Hepatocyte (in vitro differentiated cells): ENCODE data around the gene FOXO4. TPM values are rescaled to one million over a fixed set of nuclear protein-coding genes. Genes with fewer than 3 reads are reported as not detected.

ENCODE experiments used
- DNase-seq: peaks from one replicate; pipeline ENCODE4 v3.0.0-alpha.2; 2016; ENCODE audit warnings: low spot score
- H2AFZ ChIP-seq: fragments of 200-600 bp; sonication (generic); 2 replicates; pipeline ENCODE4 v1.6.0; 2016; ENCODE audit warnings: antibody characterized with exemption, mild to moderate bottlenecking
- H3K27ac ChIP-seq: fragments of 200-600 bp; sonication (generic); 2 replicates; pipeline ENCODE4 v1.5.1; 2016; ENCODE audit warnings: mild to moderate bottlenecking
- H3K27me3 ChIP-seq: fragments of 200-600 bp; sonication (generic); 2 replicates; pipeline ENCODE4 v1.6.1; 2016
- H3K36me3 ChIP-seq: fragments of 200-600 bp; sonication (generic); replicated peaks from 2 replicates; pipeline ENCODE4 v1.5.1; 2016; ENCODE audit warnings: low read depth; ENCODE audit not compliant: insufficient read depth
- H3K4me1 ChIP-seq: fragments of 200-600 bp; sonication (generic); 2 replicates; pipeline ENCODE4 v1.5.1; 2016; ENCODE audit warnings: mild to moderate bottlenecking, moderate library complexity; ENCODE audit not compliant: insufficient read depth
- H3K4me2 ChIP-seq: fragments of 200-600 bp; sonication (generic); 2 replicates; pipeline ENCODE4 v1.6.0; 2016
- H3K4me3 ChIP-seq: fragments of 200-600 bp; sonication (generic); 2 replicates; pipeline ENCODE4 v1.5.1; 2016; ENCODE audit warnings: mild to moderate bottlenecking
- H3K79me2 ChIP-seq: fragments of 200-600 bp; sonication (generic); 2 replicates; pipeline ENCODE4 v1.6.0; 2017; ENCODE audit warnings: mild to moderate bottlenecking
- H3K9me2 ChIP-seq: fragments of 200-600 bp; sonication (generic); replicated peaks from 2 replicates; pipeline ENCODE4 v1.6.0; 2017; ENCODE audit warnings: mild to moderate bottlenecking; ENCODE audit not compliant: insufficient read depth
- H3K9me3 ChIP-seq: fragments of 200-600 bp; sonication (generic); 2 replicates; pipeline ENCODE4 v1.5.1; 2016; ENCODE audit warnings: low read depth, mild to moderate bottlenecking
- H4K20me1 ChIP-seq: fragments of 200-600 bp; sonication (generic); 2 replicates; pipeline ENCODE4 v1.6.0; 2016; ENCODE audit warnings: mild to moderate bottlenecking; ENCODE audit not compliant: insufficient read depth, poor library complexity, severe bottlenecking
- EZH2 ChIP-seq: fragments of 200-600 bp; sonication (generic); IDR thresholded peaks from 2 replicates; pipeline ENCODE4 v1.6.1; 2016; ENCODE audit warnings: antibody characterized with exemption, mild to moderate bottlenecking, borderline replicate concordance
- EZH2phosphoT487 ChIP-seq: fragments of 200-600 bp; sonication (generic); IDR thresholded peaks from one replicate; pipeline ENCODE4 v1.6.1; 2018; ENCODE audit warnings: antibody characterized with exemption, mild to moderate bottlenecking, low read depth, moderate library complexity; ENCODE audit not compliant: unreplicated experiment, severe bottlenecking
- WGBS: methylation state at CpG from one replicate; pipeline ENCODE4 v1.1.6; 2016; ENCODE audit warnings: low lambda C conversion rate; ENCODE audit errors: missing lambda C conversion rate; 5-methylcytosine and 5-hydroxymethylcytosine counted together
- polyA plus RNA-seq: library from polyadenylated mRNA; unstranded; fragments of >200 nt; fragmentation: Nextera tagmentation; extraction: Ambion mirVana; gene quantifications from 2 replicates; pipeline ENCODE4 v1.2.1, GENCODE V29; 2016
- total RNA-seq: library from RNA; depleted of rRNA; stranded (reverse); fragments of >200 nt; gene quantifications from 2 replicates; pipeline ENCODE4 v1.2.3, GENCODE V29; 2014
- TF ChIP-seq, protein P1 (sequence below): fragments of 200-600 bp; sonication (generic); IDR thresholded peaks from 2 replicates; pipeline ENCODE4 v1.5.1; 2016; ENCODE audit warnings: antibody characterized with exemption, mild to moderate bottlenecking; ENCODE audit not compliant: poor library complexity

FOXO4 gene
- total and polyA plus RNA-seq, 2 experiments from 2014 or later: 6.3 to 10.8 TPM

- Histone ChIP-seq H3K9me2 (no peaks in the 10 kb centered on the region), H3K4me2 (no peak overlapping the region), H3K36me3 (no peaks in the 10 kb centered on the region), H2AFZ (no peak overlapping the region), H3K4me3 (no peak overlapping the region), H3K9me3 (no peaks in the 10 kb centered on the region), H3K27me3 (no peaks in the 10 kb centered on the region), H3K27ac (no peak overlapping the region), H4K20me1 (no peaks in the 10 kb centered on the region), H3K4me1 (peaks cover 24% of the 10 kb centered on the region), H3K79me2 (no peaks in the 10 kb centered on the region)
- DNase-seq: no peak
- 63% methylated on average over 9 of the region's 9 CpGs for WGBS
- TF ChIP-seq EZH2phosphoT487 (no peak), EZH2 (no peak)
Observed at GRCh38 chrX:71107762-71108360, 12.2 kb downstream of the FOXO4 start.

DNA sequence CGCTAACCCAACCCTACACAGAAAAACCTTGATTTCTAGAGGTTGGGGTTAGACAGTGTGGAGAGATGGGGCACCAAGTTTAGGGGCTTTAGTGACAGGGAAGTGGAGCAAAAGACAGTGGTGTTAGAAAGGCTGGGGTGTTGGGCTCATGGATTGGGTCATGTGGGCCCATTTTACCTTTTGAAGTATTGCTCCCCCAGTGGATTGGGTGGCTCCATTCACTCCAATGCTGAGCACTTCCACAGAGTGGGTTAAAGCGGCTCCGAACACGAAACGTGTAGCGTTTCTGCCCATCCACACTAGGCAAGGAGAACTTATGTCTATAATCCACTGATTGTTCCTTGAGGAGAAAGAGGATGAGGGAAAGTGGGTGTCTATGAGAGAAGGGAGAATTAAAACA, 13.4 kb downstream of the FOXO4 start:
- no peak overlapping the region for H2AFZ ChIP-seq
- no peaks in the 10 kb centered on the region for H3K36me3 ChIP-seq
- no peaks in the 10 kb centered on the region for H3K27me3 ChIP-seq
- no peaks in the 10 kb centered on the region for H4K20me1 ChIP-seq
- TF ChIP-seq EZH2: no peak
- TF ChIP-seq EZH2phosphoT487: no peak
- TF ChIP-seq, protein P1, sequence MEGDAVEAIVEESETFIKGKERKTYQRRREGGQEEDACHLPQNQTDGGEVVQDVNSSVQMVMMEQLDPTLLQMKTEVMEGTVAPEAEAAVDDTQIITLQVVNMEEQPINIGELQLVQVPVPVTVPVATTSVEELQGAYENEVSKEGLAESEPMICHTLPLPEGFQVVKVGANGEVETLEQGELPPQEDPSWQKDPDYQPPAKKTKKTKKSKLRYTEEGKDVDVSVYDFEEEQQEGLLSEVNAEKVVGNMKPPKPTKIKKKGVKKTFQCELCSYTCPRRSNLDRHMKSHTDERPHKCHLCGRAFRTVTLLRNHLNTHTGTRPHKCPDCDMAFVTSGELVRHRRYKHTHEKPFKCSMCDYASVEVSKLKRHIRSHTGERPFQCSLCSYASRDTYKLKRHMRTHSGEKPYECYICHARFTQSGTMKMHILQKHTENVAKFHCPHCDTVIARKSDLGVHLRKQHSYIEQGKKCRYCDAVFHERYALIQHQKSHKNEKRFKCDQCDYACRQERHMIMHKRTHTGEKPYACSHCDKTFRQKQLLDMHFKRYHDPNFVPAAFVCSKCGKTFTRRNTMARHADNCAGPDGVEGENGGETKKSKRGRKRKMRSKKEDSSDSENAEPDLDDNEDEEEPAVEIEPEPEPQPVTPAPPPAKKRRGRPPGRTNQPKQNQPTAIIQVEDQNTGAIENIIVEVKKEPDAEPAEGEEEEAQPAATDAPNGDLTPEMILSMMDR: no peak
- no peaks in the 10 kb centered on the region for H3K9me2 ChIP-seq
- DNase-seq: no peak
- H3K4me3 ChIP-seq: no peak overlapping the region
- peaks cover 12% of the 10 kb centered on the region for H3K4me1 ChIP-seq
- no peak overlapping the region for H3K27ac ChIP-seq
- H3K79me2 ChIP-seq: no peaks in the 10 kb centered on the region
- WGBS: 90% methylated on average over 6 of the region's 6 CpGs
- H3K4me2 ChIP-seq: no peak overlapping the region
- H3K9me3 ChIP-seq: no peaks in the 10 kb centered on the region

GRCh38 chrX:71111141-71111843, 15.6 kb downstream of the FOXO4 start, which contains the start of gene IL2RG:
Gene IL2RG, minus strand, starts transcription at chrX:71111577. Its CDS starts 38 bp downstream, at chrX:71111539.
- H4K20me1 ChIP-seq: no peaks in the 10 kb centered on the region
- H3K4me1 ChIP-seq: peaks cover 8% of the 10 kb centered on the region
- H3K79me2 ChIP-seq: no peaks in the 10 kb centered on the region
- peak within 1 kb of the TSS; percentile 41 for H3K4me2 ChIP-seq
- H3K9me2 ChIP-seq: no peaks in the 10 kb centered on the region
- TF ChIP-seq, protein P1: no peak
- TF ChIP-seq EZH2phosphoT487 (no peak), EZH2 (no peak)
- no peaks in the 10 kb centered on the region for H3K36me3 ChIP-seq
- no peaks in the 10 kb centered on the region for H3K9me3 ChIP-seq
- no peaks in the 10 kb centered on the region for H3K27me3 ChIP-seq
- H3K4me3 ChIP-seq: no peak within 1 kb of the TSS
- DNase-seq: peak; percentile 56
- no peak within 1 kb of the TSS for H2AFZ ChIP-seq
- WGBS: 68% methylated on average over 8 of the region's 8 CpGs
- H3K27ac ChIP-seq: peak within 1 kb of the TSS; percentile 90

DNA sequence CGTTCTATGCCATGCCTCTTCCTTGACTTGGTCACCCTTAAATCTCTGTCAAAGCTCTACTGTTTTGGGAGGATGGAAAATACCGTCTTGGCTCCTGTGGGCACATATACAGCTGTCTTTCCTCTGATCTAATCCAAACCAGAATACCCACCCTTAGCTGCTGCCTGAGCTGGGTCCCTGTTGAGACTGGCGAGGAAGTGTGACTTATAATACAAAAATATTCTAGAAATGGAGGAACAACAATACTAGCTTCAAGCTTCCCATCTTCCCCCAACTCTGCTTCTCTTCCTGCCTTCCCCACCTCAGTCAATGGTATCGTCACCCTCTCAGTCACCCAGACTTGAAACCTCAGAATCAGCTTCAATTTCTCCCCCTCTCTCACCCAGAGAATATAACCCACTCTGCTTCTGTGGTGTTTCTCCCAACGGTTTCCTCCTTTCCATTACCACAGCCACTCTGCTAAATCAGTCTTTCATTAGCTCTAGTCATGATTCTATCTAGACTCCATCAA, 16.3 kb downstream of the FOXO4 start:
- no peaks in the 10 kb centered on the region for H3K9me2 ChIP-seq
- no peak for DNase-seq
- H3K4me3 ChIP-seq: no peak overlapping the region
- no peaks in the 10 kb centered on the region for H3K27me3 ChIP-seq
- H3K9me3 ChIP-seq: no peaks in the 10 kb centered on the region
- H2AFZ ChIP-seq: no peak overlapping the region
- TF ChIP-seq, protein P1: no peak
- TF ChIP-seq EZH2phosphoT487: no peak
- H3K27ac ChIP-seq: peak overlapping the region; percentile 90
- H3K36me3 ChIP-seq: no peaks in the 10 kb centered on the region
- H4K20me1 ChIP-seq: no peaks in the 10 kb centered on the region
- peak overlapping the region; percentile 41 for H3K4me2 ChIP-seq
- 63% methylated on average over 5 of the region's 5 CpGs for WGBS
- peaks cover 8% of the 10 kb centered on the region for H3K4me1 ChIP-seq
- H3K79me2 ChIP-seq: no peaks in the 10 kb centered on the region
